Parietal lobe (tissue), 2 donors: Measurements from ENCODE around the gene SEC14L2. TPM values are rescaled to one million over a fixed set of nuclear protein-coding genes. Genes with fewer than 3 reads are reported as not detected.

Experiments
- small RNA-seq: library from RNA; depleted of rRNA; stranded (forward); fragments of <200 nt; gene quantifications from one replicate; pipeline ENCODE3, GENCODE V24; 2014; ENCODE audit warnings: low replicate concordance
- total RNA-seq: library from RNA; depleted of rRNA; stranded (reverse); fragments of >200 nt; gene quantifications from one replicate; pipeline ENCODE4 v1.2.3, GENCODE V29; 2014

The SEC14L2 gene
- 14.1 TPM for total RNA-seq

DNA sequence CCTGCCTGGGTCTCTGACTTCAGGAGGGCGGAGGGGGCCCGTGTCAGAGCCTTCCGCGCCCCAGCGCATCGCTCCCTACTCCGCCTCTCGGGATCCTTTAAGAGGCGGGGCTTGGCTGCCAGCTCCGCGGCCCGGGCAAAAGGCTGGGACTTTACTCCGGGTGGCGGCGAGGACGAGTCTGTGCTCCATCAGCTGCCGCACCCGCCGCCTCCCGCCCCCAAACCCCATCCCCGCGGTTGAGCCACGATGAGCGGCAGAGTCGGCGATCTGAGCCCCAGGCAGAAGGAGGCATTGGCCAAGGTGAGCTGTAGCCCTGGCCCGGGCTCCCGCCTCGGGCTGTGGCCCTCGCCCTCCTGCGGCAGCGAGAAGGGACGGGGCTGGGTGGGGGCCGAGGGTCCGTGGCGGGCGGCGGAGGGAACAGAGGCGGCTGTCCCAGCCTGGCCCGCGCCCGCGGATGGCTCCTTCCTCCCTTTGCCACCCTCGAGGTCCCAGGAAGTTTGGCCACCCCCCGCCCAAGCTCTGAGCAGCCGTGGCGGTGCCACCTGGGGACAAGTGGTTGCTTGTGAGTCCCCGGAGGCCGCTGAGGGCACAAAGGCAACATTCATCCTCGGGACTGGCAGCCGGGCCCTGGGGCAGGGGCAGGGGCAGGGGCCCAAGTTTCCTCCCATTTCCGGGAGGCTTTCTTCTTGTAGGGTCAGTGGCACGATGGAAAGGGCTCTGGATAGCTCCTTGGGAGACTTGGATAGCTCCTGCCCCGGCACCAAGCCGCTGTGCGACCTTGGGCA, at the start of gene SEC14L2:
TSS of gene SEC14L2 (plus strand) at position 148 of the 785 bp plus-strand sequence. CDS start at position 247, 99 bp downstream.

DNA sequence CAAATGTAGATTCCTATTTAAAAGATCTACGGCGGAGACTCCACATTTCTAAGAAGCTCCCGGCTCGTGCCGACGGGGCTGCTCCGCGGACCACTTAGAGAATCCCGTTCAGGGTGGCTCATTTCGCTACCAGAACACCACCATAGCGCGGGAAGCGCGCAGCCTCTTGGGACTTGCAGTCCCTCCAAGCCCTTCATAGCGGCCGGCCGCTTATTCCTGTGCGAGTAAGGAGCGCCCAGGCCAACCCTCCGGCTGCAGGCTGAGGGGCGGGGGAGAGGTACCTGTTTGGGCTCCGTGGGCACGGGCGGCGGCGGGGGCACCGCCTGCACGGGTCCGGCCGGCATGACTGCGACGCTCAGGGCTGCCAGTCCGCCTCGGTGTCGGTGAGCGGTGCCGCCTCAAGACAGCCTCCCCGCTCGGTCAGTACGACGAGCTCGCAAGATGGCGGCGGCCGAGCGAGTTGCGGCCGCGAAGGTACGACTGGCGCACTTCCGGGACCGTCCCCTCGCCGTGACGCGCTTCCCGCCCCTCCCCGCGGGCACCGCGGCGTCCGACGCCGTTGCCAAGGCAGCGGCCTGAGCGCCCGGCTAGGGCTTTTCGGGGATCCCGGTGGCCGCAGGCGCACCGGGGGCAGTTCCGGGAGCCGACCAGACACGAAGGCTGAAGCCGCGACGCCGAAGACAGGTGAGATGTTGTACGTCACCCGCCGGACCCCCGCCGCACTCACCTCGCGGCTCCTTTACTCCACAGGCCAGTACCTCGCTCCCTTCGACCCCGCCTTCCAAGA, 40.2 kb upstream of the SEC14L2 start, which contains the start of the genes CCDC157 and SF3A1:
TSS of gene CCDC157 (plus strand) at position 559 of the 787 bp plus-strand sequence. CDS start 8,994 bp downstream, outside the sequence.
TSS of gene SF3A1 (minus strand) at position 446 of the 787 bp plus-strand sequence. CDS start at position 344, 102 bp downstream.

DNA sequence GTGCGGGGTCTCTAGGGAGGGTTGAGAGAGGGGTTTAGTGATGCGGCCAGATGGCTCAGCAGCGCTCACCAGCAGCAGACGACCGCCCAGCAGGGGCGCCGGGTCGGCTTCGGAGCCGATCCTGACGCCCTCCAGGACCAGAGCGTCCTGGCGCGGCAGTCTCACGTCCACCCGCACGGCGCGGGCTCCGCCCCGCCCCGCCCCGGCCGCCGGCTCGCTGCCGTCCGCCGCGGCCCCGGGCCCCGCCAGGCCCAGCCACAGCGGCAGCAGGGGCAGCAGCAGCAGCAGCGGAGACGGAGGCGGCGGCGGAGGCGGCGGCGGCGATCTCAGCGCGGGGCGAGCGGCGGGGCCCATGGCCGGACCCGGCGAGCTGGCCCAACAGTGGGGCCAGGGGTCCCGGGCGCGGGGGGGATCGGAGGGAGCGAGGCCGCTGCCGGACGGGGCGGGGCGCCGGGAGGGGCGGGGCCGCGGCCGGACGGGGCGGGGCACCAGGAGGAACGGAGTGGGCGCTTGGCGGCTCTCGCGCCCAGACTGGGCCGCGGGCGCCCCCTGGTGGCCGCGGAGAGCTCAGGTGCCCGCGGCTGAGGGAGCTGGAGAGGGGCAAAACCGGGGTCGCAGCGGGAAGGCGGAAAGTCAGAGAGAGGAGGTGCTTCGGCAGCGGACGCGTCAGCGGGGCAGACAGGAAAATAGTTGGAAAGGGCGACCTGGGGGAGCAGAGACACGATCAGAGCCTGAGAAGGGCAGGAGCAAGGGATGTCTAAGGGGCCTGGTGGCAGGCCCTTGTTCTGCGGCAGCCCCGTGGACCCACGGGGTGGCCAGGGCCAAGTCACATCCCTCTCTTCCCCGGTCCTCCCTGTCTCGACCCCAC, 9.6 kb upstream of the SEC14L2 start, which contains the start of gene RNF215:
TSS of gene RNF215 (minus strand) at position 452 of the 868 bp plus-strand sequence. CDS start at position 354, 98 bp downstream.

GRCh38 chr22:30425616-30426387, 29.0 kb downstream of the SEC14L2 start, which contains the start of gene MTFP1:
TSS of gene MTFP1 (plus strand) at chr22:30425768. CDS start at chr22:30425880, 112 bp downstream.

DNA sequence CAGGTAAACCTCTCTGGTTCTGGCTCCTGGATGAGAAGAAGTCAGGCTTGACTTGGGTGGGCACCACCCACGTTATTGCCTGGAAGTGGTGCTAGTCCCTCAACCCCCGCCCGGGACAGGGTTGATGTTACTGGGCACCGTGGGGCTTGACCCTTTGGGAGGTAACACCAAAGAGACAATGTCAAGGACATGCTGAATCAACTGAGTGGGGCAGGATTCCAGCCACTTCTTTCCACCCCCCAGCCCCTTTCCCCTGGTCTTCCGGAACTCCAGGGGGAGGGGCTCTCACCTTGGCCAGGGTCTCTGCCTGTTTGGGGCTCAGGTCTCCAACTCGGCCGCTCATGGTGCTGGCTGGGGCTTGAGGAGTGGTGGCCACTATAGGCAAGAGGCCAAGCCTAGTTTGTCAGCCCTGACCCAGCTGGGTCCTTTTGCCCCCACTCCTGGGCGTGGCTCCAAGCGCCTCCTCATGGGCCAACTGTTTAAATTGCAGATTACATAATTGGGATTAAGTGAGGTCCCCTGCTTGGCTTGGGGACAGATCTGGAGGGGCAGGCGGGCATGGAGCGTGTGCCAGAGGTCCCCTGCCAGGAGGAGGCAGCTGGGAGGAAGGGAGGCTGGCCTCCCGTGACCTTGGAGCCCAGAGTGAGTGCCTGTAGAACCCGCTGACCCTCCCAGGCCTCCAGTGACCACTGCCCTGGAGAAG, 74.9 kb downstream of the SEC14L2 start, which contains the start of gene SEC14L3:
TSS of gene SEC14L3 (minus strand) at position 402 of the 703 bp plus-strand sequence. CDS start at position 343, 59 bp downstream.

Small RNA genes lying within 50 kb of the gene (small RNA-seq; reads per million reads assigned to genes)
- gene AC004832.3 (not detected), gene RNU6-564P (not detected)

Other genes with a start within 250 kb of the SEC14L2 start
- under 0.01 TPM for gene LIF, start 150.3 kb upstream of the SEC14L2 start, total RNA-seq
- gene OSM, start 130.2 kb upstream of the SEC14L2 start, total RNA-seq: not detected
- gene CASTOR1, start 107.5 kb upstream of the SEC14L2 start, total RNA-seq: 3.8 TPM
- gene TBC1D10A, start 70.1 kb upstream of the SEC14L2 start, total RNA-seq: 13.1 TPM
- gene SF3A1, start 40.1 kb upstream of the SEC14L2 start, total RNA-seq: 47.3 TPM
- gene CCDC157, start 40.0 kb upstream of the SEC14L2 start, total RNA-seq: 9.4 TPM
- gene RNF215, start 9.6 kb upstream of the SEC14L2 start, total RNA-seq: 28.5 TPM
- 0.94 TPM for gene MTFP1, start 28.8 kb downstream of the SEC14L2 start, total RNA-seq
- gene SEC14L3, start 75.0 kb downstream of the SEC14L2 start, total RNA-seq: not detected
- gene SEC14L4, start 108.7 kb downstream of the SEC14L2 start, total RNA-seq: not detected
- gene SEC14L6, start 149.7 kb downstream of the SEC14L2 start, total RNA-seq: 0.31 TPM
- 1.6 TPM for gene GAL3ST1, start 177.6 kb downstream of the SEC14L2 start, total RNA-seq
- gene PES1, start 194.9 kb downstream of the SEC14L2 start, total RNA-seq: 61.7 TPM
- gene TCN2, start 210.2 kb downstream of the SEC14L2 start, total RNA-seq: 16.0 TPM
- 7.8 TPM for gene SLC35E4, start 238.8 kb downstream of the SEC14L2 start, total RNA-seq